GM19463 (cell line): ENCODE measurements around the gene EPHX1.

Source experiments
- ATAC-seq: cut with Tn5 transposase; IDR thresholded peaks from one replicate; pipeline ENCODE4 v1.9.1; 2021; ENCODE audit warnings: mild to moderate bottlenecking, moderate library complexity; ENCODE audit not compliant: unreplicated experiment

The EPHX1 gene

DNA sequence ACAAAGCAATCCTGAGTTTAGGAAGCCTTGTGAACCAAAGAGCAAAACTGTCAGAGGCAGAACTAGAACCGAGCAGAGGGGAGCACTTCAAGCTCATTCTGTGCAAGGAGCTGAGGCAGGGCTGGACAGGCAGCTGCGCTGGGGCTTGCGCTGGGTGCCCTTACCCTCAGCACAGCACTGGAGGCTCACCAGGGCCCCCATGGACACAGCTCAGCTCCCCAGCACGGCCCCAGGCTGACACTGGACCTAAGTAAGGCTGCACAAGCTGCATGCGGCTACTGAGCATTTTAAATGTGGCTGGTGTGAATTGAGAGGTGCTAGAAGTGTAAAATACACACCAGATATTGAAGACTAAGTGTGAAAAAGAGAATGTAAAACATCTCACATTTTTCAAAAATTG lies 50.2 kb downstream of the EPHX1 start:
- no peak for ATAC-seq

GRCh38 chr1:225860876-225861441 lies 51.0 kb downstream of the EPHX1 start:
- ATAC-seq = no peak

DNA sequence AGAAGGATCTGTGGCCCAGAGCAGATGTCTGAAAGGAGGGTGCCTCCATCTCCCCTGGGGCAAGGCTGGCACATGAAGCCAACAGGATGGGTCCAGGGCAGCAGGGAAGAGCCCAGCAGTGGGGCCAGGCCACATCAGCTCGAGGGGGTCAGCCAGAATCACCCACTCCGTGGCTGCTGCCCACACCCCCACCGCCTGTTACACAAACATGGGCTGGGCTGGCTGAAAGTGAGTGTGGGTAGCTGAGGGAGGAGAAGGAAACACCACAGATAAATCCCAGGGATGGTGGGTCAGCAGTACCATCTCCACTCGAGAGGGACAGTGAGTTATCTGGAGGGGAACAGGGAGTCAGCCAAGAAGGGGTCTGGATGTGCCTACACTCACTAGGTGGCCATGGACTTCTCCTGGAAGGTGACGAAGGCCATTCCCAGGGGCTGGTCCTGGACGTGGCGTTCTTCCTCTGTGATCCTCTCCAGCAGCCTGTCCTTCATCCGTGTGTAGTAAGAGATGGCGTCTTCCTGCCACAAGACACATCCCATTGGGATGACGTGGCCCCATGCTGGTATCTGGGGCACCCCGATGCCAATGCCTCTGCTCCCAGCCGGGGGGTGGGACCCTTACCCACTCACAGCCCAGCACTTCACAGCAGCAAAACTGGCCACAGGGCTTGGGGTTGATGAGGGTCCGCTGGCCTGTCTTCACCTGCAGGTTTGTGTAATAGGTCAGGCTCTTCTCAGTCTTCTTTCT lies 52.1 kb downstream of the EPHX1 start:
- ATAC-seq = no peak

- no peak for ATAC-seq
Observed at GRCh38 chr1:225862581-225862950, 52.6 kb downstream of the EPHX1 start.

GRCh38 chr1:225863167-225863566 lies 53.2 kb downstream of the EPHX1 start:
- no peak for ATAC-seq

- ATAC-seq = no peak
Observed at GRCh38 chr1:225865514-225865913, 55.6 kb downstream of the EPHX1 start.

DNA sequence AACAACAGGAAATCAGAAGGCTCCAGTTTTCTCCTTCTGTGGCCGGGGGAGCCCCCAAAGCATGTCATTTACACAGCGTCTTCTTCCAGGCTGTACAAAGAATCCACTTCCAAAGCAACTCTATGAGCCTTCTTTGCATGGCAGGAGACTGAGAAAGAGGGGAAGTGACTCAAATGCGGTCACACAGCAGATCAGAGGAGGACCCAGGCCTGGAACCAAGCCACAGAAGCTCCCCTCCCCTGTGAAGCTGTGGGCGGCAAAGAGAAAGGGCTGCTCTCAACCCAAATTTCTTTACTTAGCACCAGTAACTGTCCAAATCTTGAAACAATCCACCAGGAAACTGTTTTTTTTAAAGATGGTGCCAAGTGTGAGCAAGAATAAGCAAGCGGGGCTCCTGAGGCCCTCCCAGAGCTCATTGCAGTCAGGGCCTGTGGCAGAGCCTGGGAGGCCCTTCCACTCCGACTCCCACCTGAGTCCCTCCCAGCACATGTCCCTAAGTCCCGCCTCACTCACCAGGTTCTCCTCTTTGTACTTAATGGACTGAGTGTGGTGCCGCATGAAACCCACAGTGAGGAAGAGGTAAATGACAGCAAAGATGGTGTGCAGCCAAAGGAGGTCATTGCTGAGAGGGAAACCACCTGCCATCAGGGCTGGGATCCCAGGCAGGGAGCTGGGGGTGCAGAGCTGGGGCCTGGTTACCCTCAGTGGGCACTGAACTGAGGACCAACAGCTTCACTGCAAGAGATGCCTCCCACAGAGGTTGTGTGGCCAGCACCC lies 56.3 kb downstream of the EPHX1 start:
- peak; percentile 77 for ATAC-seq

GRCh38 chr1:225866981-225867380 lies 57.1 kb downstream of the EPHX1 start:
- ATAC-seq = no peak

GRCh38 chr1:225868631-225869330 lies 58.9 kb downstream of the EPHX1 start:
- ATAC-seq = no peak

GRCh38 chr1:225870911-225871310 lies 61.0 kb downstream of the EPHX1 start:
- no peak for ATAC-seq

GRCh38 chr1:225871359-225872074 lies 61.6 kb downstream of the EPHX1 start:
- ATAC-seq = no peak

DNA sequence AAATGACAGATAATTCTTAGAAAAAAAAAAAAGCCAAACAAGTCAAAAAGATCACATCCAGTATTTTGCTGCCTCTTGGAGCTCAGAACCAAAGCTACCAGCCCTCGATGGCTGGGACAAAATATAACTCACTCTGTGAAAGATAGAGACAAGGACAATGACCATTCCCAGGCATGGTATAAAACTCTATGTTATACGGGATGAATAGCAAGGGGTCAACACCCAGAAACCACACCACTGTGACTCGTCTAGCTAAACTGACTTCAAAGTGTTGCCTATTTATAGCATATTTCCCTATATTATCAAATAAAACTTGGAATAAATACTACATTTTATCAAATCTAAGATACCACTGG lies 62.1 kb downstream of the EPHX1 start:
- ATAC-seq = no peak

DNA sequence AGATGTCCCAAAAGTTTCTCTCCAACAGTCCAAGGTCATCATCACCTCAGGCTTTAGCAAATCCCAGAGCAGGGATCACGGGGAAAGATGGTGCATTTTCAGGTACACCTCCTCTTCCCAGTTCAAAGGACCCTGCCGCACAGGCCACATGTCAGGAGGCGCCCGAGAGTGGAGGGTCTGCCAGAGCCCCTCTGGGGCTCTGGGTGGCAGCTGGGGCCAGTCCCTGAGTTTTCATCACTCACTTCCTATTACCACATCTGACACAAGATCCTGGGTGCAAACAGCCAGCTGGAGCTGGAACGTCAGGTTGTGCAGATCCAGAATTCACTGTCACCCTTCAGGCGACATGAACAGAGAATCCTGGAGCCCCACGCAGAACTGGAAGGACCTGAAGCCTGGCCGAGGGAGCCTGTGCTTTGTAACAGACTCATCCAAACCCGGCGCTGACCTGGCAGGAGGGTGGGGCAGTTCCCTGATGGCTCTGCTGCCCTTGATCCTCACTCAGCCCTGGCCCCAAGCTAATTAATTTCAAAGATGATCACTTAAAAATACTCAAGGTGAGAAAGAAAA lies 63.4 kb downstream of the EPHX1 start:
- ATAC-seq = no peak

DNA sequence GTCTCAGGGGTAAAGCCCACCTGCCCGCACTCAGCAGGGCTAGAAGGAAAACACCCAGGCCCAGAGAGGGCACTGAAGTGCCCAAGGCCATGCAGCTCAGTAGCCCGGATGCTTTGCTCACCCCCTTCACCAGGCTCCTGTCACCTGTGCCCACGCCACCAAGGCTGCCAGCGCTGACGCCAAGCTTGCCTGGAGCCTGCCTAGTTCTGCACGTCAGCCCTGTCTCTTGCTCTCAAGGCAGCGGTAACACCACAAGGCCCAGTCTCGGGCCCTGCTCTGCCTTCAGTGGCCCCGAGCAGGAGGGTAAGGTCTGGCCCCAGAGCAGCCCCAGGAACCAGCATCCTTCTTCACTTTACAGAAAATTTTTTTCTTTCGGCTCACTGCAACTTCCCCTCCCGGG lies 64.5 kb downstream of the EPHX1 start:
- ATAC-seq = no peak

DNA sequence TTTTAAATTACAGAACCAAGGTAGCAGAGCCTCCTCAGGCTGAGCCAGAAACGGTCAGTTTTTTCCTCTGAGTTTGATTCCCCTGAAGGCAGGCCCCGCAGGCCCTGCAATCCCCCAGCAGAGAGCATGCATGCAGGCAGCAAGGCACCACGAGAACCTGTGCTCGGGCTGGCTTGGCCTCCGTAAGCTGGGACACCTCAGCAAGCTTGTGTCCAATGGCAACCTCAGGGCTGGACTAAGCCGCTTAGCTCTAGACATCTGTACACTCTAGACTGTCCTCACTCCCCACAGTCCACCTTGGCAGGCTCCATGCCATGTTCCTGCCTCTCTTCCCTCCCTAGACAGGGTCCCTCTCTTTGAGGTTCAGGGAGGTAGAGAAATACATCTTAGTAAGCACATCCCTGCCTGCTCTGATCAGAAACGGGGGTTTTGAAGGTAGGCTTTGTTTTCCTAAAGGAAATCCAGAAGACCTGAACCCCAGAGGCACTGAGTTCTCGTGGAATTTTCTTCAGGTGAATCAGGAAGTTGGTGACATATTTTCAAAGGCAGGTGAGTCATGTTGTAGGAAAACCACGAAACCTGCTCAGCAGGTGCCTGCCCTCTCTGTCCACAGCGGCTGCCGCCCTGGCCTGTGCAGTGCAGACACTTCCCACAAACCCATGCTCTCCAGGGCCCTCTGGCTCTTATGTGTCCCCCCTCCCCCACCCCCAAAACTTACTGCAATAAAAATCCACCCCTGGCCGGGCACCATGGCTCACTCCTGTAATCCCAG lies 65.3 kb downstream of the EPHX1 start:
- ATAC-seq = no peak

- ATAC-seq = no peak
Observed at GRCh38 chr1:225876900-225877510, 67.1 kb downstream of the EPHX1 start.

DNA sequence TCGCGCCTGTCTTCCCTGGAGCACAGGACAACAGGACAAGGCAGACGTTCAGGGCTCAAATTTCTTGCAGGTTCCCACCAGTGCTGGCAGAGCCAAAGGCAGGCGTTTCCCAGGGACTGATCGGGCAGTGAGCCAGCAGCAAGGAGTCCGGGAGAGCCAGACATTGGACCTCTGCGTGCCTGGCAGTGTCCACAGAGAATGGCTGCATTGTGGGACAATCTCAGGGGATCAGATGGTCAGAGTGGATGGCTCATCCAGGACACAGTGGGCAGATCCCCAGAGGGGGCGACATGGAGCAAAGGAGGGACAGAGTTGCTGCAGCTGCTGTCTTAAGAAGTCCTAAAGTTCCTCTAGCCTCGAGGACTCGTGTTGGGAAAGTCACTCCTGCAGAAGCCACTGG lies 67.7 kb downstream of the EPHX1 start:
- ATAC-seq = no peak

DNA sequence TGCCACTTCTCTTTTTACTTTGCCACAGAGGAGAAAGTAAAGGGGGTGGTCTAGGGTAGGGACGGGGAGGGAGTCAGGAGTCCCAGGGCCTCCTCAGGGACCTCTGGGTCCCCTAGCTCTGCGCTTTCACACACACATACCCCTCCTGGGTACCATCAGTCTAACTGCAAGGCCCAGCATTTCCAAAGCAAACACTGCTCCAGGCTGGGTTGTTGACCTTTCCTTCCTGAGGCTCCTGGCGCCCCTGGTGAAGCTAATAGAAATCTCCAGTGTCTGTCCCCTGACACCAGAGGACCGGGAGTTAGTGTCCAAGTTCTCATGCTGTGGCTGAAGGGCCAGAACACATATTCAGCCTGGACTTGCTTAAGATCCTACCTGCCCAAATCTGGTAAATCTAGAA lies 68.4 kb downstream of the EPHX1 start:
- ATAC-seq = no peak

DNA sequence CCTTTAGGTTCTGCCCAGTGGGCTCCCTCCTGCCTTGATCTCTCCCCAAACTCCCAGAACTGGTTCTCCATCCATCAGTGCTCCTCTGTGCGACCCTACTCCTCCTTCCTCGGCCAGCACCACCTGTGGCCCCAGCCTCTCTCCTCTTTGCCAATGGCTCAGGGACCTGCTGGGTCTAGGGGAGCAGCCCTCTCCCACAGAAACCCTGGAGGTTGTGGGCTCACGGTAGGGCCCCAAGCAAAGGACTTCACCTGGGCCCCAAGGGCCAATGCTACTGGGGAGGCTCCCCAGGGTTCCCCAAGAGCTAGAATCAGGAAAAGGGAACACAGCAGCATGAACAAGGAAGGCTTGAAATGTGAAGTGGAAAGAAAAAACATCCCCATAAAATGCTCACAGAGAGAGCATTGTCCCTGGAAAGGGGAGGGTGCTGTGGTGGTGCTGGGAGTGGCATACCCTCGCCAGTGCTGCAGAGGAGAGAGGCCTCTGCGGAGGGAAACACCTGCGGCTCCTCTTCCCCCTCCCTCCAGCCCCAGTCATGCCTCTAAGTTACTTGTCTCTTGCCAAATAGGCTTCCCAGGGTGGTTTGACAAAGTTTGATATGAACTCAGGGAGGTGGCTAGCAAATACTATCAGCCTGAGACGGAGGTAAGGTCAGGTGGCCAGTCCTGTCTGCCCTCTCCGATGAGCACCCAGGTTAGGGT lies 69.7 kb downstream of the EPHX1 start:
- ATAC-seq = no peak
